H54 (cell line): ENCODE data around the gene LAS1L.
"Not testable (repeated sequence)": the region's sequence is repeated elsewhere in the genome, so short reads cannot be mapped to it uniquely, and the experiment has no call there.

ENCODE experiments used
- DNase-seq: peaks from one replicate; pipeline ENCODE4 v3.0.0; 2011; ENCODE audit warnings: low spot score, mixed read lengths; ENCODE audit not compliant: insufficient read length
- FAIRE-seq: peaks from 3 replicates; lab custom pipeline; 2011; peaks lifted over from hg19 to GRCh38; lab: Jason Lieb, UNC
- POLR2A ChIP-seq: IDR thresholded peaks from 2 replicates; pipeline ENCODE4 v1.6.1; 2011; ENCODE audit warnings: low read depth, mild to moderate bottlenecking, low read length

The LAS1L gene

DNA sequence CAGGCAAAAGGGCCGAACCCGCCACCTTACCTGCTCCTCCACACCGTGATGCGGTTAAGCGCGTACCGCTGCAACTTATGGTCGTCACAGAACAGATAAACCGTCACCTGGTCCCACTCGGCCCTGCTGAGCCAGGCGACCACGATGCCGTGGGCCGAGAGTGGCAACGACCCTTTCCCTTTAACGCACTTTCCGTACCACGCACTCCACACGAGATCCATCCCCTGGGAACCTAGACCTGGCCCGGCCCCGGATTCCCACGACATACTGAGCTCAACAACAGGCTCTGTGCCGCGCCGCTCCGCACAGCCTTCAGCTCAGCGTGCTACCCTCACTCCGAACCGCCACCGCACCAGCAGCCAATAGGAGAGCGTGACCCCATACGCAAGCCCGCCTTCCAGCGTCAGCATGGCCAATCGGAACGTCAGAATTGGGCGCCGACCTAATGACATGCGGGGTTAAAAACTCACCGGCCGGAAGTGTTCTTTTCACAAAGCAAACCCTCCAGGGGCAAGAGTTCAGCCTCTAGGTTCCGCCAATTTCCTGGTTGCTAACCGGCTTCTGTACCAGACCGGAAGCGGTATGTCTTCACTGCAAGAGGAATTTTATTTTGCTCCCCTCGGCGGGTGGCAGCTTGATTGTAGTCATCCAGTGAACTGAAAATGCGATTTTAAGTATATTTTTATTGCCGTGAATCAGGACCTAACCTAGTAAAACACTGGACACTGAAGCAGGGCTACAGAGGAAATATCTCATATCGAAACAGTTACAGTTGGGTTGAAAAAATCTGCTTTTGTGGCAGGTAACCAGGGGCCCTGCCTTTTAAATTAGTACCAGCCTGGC is at the start of gene LAS1L:
Gene LAS1L, minus strand, starts transcription at position 338 of the 843 bp plus-strand sequence. Its CDS starts 72 bp downstream, at position 266.
- FAIRE-seq: peak; percentile 88
- peak; percentile 47; the same call in 1 of the 2 replicates for TF ChIP-seq POLR2A
- DNase-seq: peak; percentile 84

DNA sequence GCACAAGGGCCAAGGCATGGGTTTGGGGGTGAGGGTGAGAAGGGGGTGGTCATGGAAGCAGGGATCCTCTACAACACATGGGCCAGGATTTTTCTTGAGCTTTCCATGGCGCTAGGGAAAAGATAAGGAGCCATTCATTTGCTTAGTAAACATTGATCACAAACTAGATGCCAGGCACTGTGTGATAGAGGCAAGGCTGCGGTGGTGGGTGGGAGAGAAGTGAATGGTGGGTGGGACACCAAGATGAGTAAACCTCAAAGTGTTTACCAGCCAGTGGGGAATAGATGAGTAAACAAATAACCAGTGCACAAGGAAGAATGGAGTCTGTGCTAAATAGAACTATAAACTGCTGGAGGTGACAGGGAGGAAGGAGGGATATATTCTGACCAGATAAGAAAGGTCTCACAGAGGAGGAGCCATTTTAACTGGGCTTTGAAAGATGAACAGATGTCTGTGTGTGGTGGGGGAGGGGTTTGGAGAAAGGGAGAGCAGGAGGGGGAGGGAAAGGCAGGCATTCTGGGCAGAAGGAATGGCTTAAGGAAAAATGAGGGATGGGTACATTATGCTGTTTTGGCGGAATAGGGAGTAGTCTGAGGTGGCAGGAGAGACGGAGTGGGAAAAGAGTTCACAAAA is 48.0 kb upstream of the LAS1L start:
- DNase-seq: no peak
- FAIRE-seq: no peak
- TF ChIP-seq POLR2A: no peak

DNA sequence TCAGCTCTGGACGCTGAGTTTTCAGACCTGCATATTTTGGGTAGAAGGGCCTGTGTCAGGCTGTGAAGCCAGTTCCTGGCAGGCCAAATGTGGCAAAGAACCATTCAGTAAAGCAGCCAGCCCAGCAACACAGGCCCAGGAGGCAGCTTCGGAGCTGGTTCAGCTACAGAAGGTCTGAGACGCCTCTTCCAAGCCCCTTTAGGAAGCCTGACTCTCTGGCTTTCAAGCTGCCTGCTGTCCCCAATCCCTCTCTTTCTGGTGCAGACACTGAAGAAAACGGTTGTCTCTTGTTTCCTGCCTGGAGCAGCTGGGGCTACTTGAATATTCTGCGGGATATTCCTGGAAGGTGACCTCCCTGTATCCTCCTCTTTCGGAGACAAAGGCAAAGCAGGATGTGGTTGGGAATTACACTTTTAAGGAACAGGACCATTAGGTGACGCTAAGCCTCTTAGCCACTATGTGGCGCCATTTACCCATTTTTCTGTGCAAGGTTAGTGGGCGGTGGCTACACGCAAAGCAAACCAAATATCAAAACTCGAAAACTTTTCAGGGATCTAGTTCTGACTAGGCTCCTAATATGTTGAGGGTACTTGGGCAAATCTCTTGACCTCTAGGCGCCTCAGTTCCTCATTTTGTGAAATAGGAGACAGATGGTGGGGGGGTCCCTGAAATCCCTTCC is 47.2 kb upstream of the LAS1L start:
- TF ChIP-seq POLR2A: no peak
- DNase-seq: peak; percentile 31
- peak; percentile 57 for FAIRE-seq

DNA sequence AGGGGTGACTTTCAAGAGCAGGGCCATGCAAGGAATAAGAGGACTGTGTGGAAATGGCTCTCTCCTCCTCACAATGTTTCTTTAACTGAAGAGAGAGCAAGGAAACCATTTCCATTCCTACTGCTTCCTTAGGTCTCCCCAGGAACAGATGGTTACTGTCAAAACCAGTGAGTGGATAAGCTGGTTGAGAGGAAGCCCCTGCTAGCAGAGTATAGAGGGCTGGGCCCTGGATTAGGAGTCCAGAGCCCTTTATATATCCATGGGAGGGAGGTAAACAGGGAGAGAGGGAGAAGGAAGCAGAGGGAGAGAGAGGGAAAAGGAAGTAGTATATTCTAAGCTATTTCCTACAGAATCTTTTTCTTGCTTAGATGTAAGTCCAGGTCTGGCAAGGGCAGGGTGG is 43.8 kb upstream of the LAS1L start:
- TF ChIP-seq POLR2A: no peak
- no peak for DNase-seq
- no peak for FAIRE-seq

DNA sequence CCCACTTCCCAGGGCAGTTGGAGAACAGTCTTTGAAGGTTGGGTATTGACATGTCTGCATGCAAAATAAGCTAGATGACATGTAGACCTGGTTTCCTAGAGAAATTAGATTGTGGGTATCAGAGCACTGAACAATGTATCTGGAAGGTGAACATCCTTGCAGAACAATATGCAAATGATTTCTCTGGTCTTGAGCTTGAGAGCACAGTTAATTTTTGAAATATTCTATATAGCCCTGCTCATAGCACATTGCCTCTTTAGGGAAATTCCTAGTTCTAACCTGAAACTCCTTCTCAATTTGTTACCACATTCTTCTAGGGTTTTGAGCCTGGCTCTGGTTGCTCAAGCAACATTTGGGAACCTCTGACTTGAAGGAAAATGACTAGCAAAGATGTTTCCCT is 41.6 kb upstream of the LAS1L start:
- DNase-seq (no peak), FAIRE-seq (no peak)

DNA sequence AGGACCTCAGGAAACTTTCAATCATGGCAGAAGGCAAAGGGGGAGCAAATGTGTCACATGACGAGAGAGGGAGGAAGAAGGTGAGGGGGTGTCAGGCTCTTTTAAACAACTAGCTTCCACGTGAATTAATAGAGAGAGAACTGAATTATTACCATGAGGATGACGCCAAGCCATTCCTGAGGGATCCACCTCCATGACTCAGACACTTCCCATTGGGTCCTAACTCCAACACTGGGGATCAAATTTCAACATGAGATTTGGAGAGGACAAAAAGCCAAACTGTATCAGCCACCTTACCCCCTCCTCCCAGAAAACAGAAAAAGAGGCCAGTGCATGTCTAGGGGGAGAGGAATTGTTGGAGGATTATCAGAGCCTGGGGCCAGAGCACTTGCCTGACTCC is 40.4 kb upstream of the LAS1L start:
- DNase-seq: no peak
- no peak for FAIRE-seq
- no peak for TF ChIP-seq POLR2A

More for the DNA sequence above, 41.6 kb upstream of the LAS1L start:
- TF ChIP-seq POLR2A: no peak

DNA sequence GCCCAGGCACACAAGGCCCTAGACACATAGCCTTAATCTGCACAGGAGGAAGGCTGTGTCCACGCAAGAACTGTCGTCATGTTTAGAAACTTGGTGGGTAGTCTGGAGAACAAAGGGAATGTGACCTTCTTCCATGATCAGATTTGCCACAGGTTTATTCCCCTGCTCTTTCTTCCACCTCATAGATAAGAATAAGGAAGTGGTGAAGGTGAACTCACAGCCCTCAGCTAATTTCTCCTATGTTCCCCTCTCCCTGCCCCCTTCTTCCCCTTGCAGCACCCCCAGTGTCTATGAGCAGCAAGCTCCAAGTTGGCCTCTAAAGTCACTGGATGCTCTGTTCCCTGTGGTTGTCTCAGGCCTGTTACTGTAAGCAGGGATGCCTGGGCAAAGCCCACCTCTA is 39.8 kb upstream of the LAS1L start:
- FAIRE-seq (no peak), DNase-seq (no peak)
- no peak for TF ChIP-seq POLR2A

DNA sequence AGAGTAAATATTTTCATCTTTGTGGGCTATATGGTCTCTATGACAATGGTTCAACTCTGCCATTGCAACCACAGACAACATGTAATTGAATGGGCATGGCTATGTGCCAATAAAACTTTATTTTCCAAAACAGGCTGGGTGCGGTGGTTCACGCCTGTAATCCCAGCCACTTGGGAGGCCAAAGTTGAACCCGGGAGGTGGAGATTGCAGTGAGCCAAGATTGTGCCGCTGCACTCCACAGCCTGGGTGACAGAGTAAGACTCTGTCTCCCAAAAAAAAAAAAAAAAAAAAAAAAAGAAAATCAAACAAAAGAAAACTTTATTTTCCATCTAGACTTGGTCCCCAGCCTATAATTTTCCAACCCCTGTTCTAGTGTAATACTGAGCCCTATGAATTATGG is 38.4 kb upstream of the LAS1L start:
- no peak for FAIRE-seq
- TF ChIP-seq POLR2A: no peak
- DNase-seq: no peak

DNA sequence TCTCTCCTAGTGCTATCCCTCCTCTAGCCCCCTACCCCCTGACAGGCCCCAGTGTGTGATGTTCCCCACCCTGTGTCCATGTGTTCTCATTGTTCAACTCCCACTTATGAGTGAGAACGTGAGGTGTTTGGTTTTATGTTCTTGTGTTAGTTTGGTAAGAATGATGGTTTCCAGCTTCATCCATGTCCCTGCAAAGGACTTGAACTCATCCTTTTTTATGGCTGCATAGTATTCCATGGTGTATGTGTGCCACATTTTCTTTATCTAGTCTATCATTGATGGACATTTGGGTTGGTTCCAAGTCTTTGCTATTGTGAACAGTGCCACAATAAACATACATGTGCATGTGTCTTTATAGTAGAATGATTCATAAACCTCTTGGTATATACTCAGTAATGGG is 28.3 kb upstream of the LAS1L start:
- not testable (repeated sequence) for DNase-seq, FAIRE-seq

DNA sequence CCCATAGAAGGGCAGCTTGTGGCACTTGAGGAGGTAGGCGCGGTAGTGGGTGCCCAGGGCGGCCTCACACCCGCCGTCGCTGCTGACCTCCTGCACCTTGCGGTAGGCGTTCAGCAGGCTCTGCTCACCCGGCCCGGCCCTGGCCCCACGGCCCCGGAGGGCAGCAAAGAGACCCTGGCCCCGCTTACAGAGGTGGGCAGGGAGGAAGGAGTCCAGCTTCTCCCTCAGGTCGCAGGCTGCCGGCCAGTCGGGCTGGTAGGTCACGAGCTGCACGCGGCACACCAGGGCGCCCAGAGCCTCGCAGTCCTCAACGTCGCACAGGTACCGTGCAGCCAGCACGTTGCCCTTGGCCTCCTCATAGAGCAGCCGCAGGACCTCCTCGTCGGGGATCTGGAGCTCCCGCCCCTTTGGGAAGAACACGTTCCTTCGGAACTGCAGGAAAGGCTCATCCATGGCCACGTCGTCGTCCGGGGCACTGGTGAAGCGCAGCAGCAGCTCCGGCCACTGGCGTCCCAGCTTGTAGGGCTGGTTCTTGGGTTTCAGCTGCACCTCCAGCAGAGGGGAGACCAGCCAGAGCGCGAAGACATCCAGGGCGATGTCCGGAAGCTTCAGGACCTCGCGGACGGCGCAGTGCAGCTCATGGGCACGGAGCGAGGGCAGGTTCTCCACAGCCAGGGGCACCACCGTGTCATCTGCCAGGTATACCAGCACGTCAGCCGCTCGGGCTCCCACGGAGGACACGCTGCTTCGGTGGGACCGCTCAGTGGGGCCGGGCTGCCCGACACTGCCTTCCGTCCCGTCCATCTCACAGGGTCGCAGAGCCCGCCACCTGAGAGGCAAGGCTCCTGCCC is 17.1 kb upstream of the LAS1L start:
- no peak for FAIRE-seq
- no peak for DNase-seq
- no peak for TF ChIP-seq POLR2A

DNA sequence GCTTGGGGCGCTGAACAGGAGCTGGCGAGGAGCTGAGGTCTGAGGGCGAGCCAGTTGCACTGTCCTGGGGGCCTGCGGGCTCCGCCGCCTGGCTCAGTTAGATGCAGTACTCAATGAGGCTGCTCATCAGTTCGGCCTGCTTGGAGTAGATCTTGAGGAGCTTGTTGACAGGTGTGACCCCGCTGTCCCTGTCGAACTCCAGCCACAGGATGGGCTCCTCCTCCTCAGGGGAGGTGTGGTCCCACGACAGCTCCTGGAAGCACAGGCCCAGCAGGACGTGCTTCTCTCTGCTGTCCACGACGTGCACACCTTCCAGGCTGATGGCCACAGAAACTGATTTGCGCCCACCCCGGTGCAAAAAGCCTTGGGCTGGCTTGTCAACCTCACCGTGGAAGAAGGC is 16.5 kb upstream of the LAS1L start:
- no peak for FAIRE-seq
- no peak for DNase-seq
- no peak for TF ChIP-seq POLR2A

DNA sequence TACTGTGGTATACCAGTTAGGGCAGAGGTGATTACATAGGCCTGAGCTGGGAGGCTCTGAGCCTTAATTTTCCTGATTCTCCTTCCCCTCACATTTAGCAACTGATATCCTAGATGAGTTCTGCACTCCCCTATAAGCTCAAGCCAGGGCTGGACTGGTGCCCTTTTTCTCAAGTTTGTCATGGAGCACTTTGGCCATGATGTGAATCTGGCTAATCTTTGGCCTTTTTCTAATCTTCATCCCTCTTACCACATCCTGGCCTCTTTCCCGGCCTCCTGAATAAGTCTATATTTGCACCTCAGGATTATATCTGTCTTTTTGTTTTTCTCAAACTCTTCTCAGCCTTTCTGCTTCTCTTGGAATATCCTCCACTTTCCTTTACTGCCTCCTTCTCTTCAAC is 10.9 kb upstream of the LAS1L start:
- no peak for TF ChIP-seq POLR2A
- no peak for FAIRE-seq

DNA sequence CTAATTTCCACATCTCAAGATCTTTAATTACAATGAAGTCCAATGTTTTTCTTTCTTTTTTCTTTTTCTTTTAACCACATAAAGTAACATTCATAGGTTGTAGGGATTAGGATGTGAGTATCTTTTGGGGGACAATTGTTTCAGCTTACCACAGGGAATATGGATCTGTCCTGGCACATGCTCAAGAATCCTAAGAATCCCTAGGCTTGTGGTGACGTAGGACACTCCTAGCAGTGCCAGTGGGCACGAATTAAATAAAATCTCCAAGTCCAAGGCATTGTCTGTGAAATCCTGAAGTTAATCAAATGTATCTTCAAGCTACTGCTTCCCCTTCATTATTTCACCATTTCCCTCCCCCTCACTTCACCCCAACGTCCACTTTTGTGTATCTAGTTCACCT is 2.6 kb upstream of the LAS1L start:
- no peak for DNase-seq
- FAIRE-seq: no peak
- TF ChIP-seq POLR2A: no peak

More for the DNA sequence above, 10.9 kb upstream of the LAS1L start:
- no peak for DNase-seq
